ENCODE results near the gene TSPAN16. TPM values are rescaled to one million over a fixed set of nuclear protein-coding genes. Genes with fewer than 3 reads are reported as not detected.

TSPAN16 gene
- total RNA-seq, 1 experiment from 2014 or later: not detected

- no peak for TF ChIP-seq ARID4B (CRISPR knock-in tag; IDR thresholded peaks at IDR 0.05; ENCODE audit: borderline replicate concordance)
- TF ChIP-seq OVOL2 (CRISPR knock-in tag; IDR thresholded peaks at IDR 0.05; ENCODE audit: borderline replicate concordance): no peak
- 0 out of 2 replicates have a peak, but pooled peaks have one; percentile 36 for TF ChIP-seq IRF1 (CRISPR knock-in tag; IDR thresholded peaks at IDR 0.05)
These were observed 65.2 kb downstream of the TSPAN16 start (continued) for GRCh38 chr19:11361037-11361770.

GRCh38 chr19:11361771-11362731, 66.1 kb downstream of the TSPAN16 start:
- CTCF ChIA-PET: interaction anchor here (0.6 to 3.4 kb wide), 24 partner anchors 8 to 436 kb away, joined by 3 to 33 read pairs (median 8); partner anchors contain the start of genes CCDC159, ODAD3, PRKCSH and RAB3D
- no peaks in the 10 kb centered on the region for H3K36me3 Mint-ChIP-seq
- H3K4me1 Mint-ChIP-seq: peaks cover 16% of the 10 kb centered on the region
- peak overlapping the region; percentile 71 for H3K27ac Mint-ChIP-seq
- H3K27me3 Mint-ChIP-seq (ENCODE audit: low read depth): peaks cover 44% of the 10 kb centered on the region
- H3K4me3 Mint-ChIP-seq: peak overlapping the region; percentile 76
- H3K9me3 Mint-ChIP-seq: no peaks in the 10 kb centered on the region
- peak; percentile 81 for DNase-seq (ENCODE audit: low spot score)
- POLR2A ChIA-PET: interaction anchor here (0.6 to 1.8 kb wide), 7 partner anchors 10 to 60 kb away, joined by 3 to 7 read pairs (median 4); partner anchors contain the start of genes CCDC159, RAB3D and SWSAP1
- ATAC-seq: peak; percentile 61
- TF ChIP-seq HMGA2 (CRISPR knock-in tag; IDR thresholded peaks at IDR 0.05) (no peak), ZNF281 (CRISPR knock-in tag; IDR thresholded peaks at IDR 0.05) (no peak), USF1 (CRISPR knock-in tag; IDR thresholded peaks at IDR 0.05) (no peak), MYBL2 (CRISPR knock-in tag; IDR thresholded peaks at IDR 0.05) (no peak), ZNF423 (CRISPR knock-in tag; IDR thresholded peaks at IDR 0.05) (no peak), NFE2L1 (CRISPR knock-in tag; IDR thresholded peaks at IDR 0.05) (no peak), ATF2 (CRISPR knock-in tag; IDR thresholded peaks at IDR 0.05; ENCODE audit: borderline replicate concordance, low read depth) (no peak), GABPB1 (CRISPR knock-in tag; IDR thresholded peaks at IDR 0.05) (no peak), SMAD3 (CRISPR knock-in tag; IDR thresholded peaks at IDR 0.05; ENCODE audit: borderline replicate concordance) (no peak), ATF6 (CRISPR knock-in tag; IDR thresholded peaks at IDR 0.05) (no peak), HMGXB4 (CRISPR knock-in tag; IDR thresholded peaks at IDR 0.05) (no peak), E2F4 (CRISPR knock-in tag; IDR thresholded peaks at IDR 0.05; ENCODE audit: borderline replicate concordance, low read depth) (no peak), ZNF396 (CRISPR knock-in tag; IDR thresholded peaks at IDR 0.05; ENCODE audit: borderline replicate concordance) (no peak)

Measured in WTC11 (cell line).